ENCODE measurements around the gene RPL36. TPM values are rescaled to one million over a fixed set of nuclear protein-coding genes. Genes with fewer than 3 reads are reported as not detected.

The RPL36 gene
- total and polyA plus RNA-seq, 9 of the 15 experiments (the other 6 are each of a cell fraction or from before 2014, with no cell fraction given), result 350 to 3,412 (median 1,507) TPM

DNA sequence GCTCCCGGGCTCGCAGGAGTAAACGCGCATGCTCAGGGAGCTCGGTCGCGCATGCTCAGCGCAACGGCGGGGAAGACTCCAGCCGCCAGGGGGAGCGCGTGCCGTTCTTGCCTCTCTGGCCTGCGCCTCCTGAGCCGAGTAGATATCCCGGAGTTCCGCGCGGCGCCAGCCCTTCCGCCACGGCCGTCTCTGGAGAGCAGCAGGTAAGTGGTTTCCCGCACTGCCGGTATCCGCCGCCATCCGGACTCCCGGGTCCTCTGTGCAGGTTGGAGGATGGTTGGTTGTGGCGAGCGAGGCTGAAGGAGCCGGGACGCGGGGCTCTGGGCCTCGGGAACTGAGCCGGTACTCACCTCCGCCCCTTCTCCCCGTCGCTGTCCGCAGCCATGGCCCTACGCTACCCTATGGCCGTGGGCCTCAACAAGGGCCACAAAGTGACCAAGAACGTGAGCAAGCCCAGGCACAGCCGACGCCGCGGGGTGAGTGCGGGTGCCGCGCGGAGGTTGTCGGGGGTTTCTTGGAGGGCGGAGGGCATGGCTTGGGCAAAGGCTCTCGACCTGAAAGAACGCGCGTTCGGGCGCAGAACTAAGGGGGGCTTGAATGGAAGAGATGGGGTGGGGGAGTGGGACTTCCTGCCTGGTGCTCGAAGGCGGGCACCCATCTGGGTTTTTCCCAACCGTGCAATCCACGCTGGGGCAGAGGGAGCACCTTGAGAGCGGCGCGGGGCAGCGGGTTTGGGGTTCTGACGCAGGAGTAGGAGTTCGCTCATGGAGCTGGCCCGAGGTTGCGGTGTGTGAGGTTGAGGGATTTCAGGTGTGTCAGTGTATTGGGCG, at the start of gene RPL36 (continued):
- TF ChIP-seq, protein P1, sequence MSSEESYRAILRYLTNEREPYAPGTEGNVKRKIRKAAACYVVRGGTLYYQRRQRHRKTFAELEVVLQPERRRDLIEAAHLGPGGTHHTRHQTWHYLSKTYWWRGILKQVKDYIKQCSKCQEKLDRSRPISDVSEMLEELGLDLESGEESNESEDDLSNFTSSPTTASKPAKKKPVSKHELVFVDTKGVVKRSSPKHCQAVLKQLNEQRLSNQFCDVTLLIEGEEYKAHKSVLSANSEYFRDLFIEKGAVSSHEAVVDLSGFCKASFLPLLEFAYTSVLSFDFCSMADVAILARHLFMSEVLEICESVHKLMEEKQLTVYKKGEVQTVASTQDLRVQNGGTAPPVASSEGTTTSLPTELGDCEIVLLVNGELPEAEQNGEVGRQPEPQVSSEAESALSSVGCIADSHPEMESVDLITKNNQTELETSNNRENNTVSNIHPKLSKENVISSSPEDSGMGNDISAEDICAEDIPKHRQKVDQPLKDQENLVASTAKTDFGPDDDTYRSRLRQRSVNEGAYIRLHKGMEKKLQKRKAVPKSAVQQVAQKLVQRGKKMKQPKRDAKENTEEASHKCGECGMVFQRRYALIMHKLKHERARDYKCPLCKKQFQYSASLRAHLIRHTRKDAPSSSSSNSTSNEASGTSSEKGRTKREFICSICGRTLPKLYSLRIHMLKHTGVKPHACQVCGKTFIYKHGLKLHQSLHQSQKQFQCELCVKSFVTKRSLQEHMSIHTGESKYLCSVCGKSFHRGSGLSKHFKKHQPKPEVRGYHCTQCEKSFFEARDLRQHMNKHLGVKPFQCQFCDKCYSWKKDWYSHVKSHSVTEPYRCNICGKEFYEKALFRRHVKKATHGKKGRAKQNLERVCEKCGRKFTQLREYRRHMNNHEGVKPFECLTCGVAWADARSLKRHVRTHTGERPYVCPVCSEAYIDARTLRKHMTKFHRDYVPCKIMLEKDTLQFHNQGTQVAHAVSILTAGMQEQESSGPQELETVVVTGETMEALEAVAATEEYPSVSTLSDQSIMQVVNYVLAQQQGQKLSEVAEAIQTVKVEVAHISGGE (CRISPR knock-in tag; IDR thresholded peaks at IDR 0.05), result peak in 1 of 3 experiments; percentile 49; a peak in 1 of 6 replicates
- TF ChIP-seq ZNF586 (CRISPR knock-in tag; conservative IDR thresholded peaks at IDR 0.05) (no peak), PTRF (tag; IDR thresholded peaks at IDR 0.05) (no peak), RBM39 (optimal IDR thresholded peaks at IDR 0.05; ENCODE audit: low read depth, low read length) (no peak), ZKSCAN1 (IDR thresholded peaks at IDR 0.05; ENCODE audit: low read depth, low read length) (peak; percentile 37), RHOXF2B (CRISPR knock-in tag; conservative IDR thresholded peaks at IDR 0.05) (0 out of 2 replicates have a peak, but pooled peaks have one; percentile 64)
- TF ChIP-seq, protein P2, sequence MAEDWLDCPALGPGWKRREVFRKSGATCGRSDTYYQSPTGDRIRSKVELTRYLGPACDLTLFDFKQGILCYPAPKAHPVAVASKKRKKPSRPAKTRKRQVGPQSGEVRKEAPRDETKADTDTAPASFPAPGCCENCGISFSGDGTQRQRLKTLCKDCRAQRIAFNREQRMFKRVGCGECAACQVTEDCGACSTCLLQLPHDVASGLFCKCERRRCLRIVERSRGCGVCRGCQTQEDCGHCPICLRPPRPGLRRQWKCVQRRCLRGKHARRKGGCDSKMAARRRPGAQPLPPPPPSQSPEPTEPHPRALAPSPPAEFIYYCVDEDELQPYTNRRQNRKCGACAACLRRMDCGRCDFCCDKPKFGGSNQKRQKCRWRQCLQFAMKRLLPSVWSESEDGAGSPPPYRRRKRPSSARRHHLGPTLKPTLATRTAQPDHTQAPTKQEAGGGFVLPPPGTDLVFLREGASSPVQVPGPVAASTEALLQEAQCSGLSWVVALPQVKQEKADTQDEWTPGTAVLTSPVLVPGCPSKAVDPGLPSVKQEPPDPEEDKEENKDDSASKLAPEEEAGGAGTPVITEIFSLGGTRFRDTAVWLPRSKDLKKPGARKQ (CRISPR knock-in tag; IDR thresholded peaks at IDR 0.05), result no peak
- TF ChIP-seq, protein P3, sequence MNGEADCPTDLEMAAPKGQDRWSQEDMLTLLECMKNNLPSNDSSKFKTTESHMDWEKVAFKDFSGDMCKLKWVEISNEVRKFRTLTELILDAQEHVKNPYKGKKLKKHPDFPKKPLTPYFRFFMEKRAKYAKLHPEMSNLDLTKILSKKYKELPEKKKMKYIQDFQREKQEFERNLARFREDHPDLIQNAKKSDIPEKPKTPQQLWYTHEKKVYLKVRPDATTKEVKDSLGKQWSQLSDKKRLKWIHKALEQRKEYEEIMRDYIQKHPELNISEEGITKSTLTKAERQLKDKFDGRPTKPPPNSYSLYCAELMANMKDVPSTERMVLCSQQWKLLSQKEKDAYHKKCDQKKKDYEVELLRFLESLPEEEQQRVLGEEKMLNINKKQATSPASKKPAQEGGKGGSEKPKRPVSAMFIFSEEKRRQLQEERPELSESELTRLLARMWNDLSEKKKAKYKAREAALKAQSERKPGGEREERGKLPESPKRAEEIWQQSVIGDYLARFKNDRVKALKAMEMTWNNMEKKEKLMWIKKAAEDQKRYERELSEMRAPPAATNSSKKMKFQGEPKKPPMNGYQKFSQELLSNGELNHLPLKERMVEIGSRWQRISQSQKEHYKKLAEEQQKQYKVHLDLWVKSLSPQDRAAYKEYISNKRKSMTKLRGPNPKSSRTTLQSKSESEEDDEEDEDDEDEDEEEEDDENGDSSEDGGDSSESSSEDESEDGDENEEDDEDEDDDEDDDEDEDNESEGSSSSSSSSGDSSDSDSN (IDR thresholded peaks at IDR 0.05; ENCODE audit: borderline replicate concordance in 1 of 2, low read depth in 2 of 2, low read length in 2 of 2), result no peak
- TF ChIP-seq, protein P4, sequence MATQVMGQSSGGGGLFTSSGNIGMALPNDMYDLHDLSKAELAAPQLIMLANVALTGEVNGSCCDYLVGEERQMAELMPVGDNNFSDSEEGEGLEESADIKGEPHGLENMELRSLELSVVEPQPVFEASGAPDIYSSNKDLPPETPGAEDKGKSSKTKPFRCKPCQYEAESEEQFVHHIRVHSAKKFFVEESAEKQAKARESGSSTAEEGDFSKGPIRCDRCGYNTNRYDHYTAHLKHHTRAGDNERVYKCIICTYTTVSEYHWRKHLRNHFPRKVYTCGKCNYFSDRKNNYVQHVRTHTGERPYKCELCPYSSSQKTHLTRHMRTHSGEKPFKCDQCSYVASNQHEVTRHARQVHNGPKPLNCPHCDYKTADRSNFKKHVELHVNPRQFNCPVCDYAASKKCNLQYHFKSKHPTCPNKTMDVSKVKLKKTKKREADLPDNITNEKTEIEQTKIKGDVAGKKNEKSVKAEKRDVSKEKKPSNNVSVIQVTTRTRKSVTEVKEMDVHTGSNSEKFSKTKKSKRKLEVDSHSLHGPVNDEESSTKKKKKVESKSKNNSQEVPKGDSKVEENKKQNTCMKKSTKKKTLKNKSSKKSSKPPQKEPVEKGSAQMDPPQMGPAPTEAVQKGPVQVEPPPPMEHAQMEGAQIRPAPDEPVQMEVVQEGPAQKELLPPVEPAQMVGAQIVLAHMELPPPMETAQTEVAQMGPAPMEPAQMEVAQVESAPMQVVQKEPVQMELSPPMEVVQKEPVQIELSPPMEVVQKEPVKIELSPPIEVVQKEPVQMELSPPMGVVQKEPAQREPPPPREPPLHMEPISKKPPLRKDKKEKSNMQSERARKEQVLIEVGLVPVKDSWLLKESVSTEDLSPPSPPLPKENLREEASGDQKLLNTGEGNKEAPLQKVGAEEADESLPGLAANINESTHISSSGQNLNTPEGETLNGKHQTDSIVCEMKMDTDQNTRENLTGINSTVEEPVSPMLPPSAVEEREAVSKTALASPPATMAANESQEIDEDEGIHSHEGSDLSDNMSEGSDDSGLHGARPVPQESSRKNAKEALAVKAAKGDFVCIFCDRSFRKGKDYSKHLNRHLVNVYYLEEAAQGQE (IDR thresholded peaks at IDR 0.05; ENCODE audit: borderline replicate concordance), result no peak; the same call in 1 of the 2 replicates
- TF ChIP-seq, protein P4 (CRISPR knock-in tag; IDR thresholded peaks at IDR 0.05; ENCODE audit: low read depth), result peak; percentile 80

Measured in K562 (cell line).